Activated CD8-positive, alpha-beta memory T cell treated with anti-CD3 and anti-CD28 coated beads, Interleukin-2, amount 50 U/mL, for 24 hours (primary cell): ENCODE data around the gene FBXO10.
A peak's percentile ranks its signal among the peaks of the same experiment; 100 is the strongest.
"Not testable (repeated sequence)": the region's sequence is repeated elsewhere in the genome, so short reads cannot be mapped to it uniquely, and the experiment has no call there.

Experiments used
- DNase-seq: peaks from one replicate; pipeline ENCODE4 v3.0.0-alpha.2; 2020; ENCODE audit errors: extremely low read depth

The FBXO10 gene

GRCh38 chr9:37512437-37512836 lies 63.7 kb downstream of the FBXO10 start:
- no peak for DNase-seq

DNA sequence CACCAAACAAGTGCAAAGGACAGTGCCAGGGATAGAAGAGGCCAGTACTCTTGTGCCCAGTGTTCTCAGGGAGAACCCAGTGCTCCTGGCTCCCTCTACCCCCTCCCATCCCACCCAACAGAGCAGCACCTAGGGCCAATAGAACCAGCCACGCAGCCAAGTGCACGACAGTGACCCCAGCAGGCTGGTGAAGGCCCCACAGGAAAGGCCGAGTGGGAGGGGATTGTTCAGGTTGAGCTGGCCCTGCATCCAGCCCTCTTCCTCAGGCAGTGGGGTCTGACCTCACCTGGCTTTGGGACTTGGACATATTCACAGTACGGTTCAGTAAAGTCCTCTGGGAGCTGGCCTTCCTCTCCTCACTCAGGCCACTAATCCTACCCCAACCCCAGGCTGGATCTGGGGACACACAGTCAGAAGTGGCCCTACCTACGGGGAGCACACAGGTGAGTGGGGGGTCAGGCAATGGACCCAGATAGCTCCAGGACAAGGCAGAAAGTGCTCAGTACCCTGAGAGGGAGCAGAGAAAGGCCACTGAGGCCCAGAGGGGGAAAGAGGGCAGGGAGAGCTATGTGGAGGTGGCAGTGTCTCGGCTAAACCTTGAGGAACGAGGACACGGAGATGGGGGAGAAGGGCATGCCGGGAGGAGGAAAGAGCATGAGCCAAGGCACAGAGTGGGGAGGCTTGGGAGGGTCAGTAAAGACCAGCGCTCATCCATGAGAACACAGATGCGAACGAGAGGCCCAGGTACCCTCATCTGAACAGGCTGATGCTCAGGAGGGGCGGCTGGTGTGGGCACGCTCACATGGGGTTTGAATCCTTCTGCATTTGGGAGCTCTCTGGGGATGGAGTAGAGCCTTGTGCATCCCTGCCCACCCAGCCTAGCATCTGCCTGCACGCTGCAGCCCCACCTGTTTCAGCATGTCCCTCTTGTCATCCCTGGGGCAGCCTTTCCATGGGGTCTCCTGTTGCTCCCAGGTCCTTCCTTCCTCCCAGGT lies 64.9 kb downstream of the FBXO10 start:
- DNase-seq: no peak

DNA sequence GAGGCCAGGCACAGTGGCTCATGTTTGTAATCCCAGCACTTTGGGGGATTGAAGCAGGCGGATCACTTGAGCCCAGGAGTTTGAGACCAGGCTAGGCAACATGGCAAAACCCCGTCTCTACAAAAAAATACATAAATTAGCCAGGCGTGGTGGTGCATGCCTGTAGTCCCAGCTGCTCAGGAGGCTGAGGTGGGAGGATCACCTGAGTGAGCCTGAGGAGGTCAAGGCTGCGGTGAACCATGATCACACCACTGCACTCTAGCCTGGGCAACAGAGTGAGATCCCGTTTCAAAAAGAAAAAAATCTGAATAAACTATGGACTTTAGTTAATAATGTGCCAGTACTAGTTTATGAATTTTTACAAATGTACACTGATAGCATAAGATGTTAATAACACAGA lies 66.1 kb downstream of the FBXO10 start:
- not testable (repeated sequence) for DNase-seq

- no peak for DNase-seq
Measured at GRCh38 chr9:37509536-37509935, 66.6 kb downstream of the FBXO10 start.

DNA sequence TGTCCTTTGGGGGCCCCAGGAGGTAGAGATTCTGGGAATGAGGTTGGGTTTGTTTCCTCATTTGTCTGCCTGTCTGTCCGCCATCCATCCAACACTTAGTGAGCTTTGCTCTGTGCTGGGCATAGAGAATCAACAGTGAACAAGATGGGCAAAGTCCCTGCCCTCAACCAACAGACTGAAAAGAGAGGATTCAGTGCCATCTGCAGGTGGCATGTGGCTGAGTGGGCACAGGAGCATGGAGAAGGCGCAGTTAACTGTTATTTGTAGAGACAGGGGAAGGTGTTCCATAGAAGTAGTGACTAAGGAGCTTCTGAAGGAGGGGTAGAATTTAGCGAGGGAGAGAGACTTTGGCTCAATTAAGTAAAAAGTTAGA lies 67.4 kb downstream of the FBXO10 start:
- no peak for DNase-seq

DNA sequence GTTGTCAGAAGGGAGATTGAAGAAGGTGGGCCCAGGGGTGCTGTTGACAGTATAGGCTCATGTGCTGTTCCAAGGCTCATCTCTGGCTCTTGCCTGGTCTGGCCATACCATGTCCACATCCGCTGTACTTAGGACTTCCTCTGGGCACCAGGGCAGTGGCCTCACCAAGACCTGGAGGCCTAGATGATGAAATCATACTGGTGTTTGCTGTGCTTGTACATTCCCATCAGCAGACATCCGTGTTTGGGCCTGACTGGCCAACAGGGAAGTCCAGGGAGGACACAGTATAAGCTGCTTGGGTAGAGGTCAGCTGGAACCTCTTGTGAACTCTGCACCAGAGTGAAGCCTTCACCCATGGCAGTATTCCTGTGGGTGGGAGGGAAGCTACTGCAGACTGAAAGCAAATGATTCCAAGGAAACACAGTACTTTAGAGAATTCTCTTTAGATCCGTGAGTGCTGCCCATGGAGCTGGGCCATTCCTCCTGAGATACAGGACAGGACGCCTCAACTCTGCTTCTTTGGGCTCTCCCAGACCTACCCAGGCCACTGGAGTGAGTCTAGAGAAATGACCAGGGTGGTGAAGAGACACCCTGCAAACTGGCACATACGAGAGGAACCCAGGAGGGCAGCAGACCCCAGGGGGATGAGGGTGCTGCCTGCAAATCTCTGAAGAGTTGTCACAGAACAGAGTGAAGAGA lies 67.9 kb downstream of the FBXO10 start:
- no peak for DNase-seq

DNA sequence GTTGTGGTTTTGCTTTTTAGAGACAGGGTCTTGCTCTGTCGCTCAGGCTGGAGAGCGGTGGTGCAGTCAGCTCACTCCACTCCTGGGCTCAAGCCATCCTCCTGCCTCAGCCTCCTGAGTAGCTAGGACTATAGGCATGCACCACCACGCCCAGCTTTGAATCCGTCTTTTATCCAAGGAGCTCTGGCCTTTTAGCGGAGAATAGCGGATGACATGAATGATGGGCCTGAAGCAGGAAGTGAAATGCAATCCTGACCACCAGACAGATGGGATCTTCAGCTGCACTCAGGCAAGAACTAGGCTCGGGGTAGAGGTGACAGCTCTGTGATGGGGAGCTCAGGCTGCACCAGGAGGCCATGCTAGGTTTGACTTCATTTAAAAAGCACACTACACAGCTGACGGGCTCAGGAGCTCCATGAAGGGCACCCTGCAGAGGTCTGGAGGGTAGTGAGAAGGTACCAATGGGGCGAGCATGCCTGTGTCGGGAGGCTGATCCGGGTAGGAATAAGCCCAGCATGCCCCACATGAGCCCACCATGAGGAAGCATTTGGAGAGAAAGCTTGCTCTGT lies 68.5 kb downstream of the FBXO10 start:
- no peak for DNase-seq

GRCh38 chr9:37504605-37505004 lies 71.6 kb downstream of the FBXO10 start:
- DNase-seq: no peak

DNA sequence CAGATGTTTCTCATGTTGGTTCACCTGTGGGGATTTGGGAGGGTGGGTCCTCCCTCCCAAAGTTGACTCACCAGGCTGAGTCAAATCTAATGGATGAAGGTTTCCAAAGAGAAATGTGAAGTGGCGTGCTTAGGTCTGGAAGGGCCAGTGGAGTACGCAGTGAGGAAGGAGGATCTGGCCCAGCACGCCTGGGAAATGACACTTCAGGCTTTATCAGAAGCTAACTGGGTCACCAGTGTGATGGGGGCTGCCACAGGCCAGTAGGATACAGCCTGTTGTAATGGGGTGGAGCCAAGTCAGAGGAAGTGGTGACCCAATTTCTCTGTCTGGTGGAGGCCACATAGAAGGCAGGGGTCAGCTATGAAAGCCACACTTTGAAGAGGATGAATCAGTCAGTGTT lies 72.4 kb downstream of the FBXO10 start:
- DNase-seq: no peak

DNA sequence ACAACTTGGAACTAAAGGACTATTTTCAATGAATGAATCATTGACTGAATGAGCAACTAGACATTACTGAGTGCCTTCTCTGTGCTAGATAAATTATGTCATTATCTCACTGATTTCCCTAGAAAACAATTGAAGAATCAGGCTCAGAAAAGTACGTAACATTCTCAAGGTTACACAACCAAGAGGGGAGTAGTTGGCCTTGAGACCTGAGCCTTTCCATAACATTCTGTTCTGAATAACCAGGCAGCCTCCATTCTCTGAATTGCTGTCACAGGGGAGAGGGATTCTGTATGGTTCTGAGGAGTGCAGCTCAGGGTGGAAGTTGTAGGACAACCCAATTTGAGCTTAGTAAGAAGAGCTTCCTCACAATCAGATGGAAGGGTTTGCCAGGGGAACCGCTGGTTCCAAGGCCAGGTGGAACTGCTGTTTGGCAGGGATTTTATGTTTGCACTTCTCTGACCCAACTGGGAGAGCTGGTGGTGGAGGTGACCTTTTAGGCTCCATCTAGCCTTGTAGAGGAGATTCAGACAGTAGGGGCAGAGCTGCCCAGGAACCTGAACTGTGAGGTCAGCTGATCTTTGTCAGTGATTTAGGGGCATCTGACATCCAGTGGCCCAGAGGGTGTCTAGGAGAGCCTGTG lies 74.1 kb downstream of the FBXO10 start:
- no peak for DNase-seq

- no peak for DNase-seq
Measured at GRCh38 chr9:37499297-37499696, 76.9 kb downstream of the FBXO10 start.

DNA sequence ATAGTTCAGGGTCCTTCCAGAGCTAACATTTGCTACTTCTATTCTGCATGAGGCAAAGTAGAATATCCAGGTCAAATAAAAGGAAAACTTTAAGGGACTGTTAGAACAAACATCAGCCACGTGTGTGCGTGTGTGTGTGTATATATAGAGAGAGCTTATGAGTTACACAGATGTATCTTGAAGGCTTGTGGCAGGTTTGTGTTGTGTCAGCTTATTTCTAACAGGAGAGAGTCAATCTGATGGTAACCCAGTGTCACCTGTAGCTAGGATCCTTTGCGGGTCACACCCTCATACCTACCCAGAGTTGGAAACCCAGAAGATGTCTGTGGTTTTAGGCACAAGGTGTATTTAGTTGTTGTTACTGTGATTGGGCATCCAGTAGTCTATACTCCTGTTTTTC lies 77.7 kb downstream of the FBXO10 start:
- no peak for DNase-seq

- DNase-seq: no peak
Measured at GRCh38 chr9:37497320-37497719, 78.9 kb downstream of the FBXO10 start.

DNA sequence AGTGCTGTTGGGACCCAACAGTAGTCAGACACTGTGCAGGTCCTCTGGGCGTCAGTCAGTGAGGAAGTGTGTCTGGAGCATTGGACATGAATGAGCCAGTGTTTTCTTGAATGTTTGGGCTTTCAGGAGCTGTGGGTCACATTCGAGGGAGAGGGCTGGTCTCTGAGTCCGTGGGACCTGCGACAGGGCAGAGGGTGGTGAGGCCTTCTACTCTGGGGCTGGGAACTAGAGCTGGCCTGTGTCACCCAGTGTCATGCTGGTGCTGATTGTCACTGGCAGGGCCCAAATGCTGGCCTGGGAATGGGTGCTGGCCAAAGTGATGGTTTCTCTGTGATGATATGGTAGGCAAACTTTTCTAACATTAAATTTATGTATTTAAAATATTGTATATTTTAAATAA lies 80.2 kb downstream of the FBXO10 start:
- no peak for DNase-seq

DNA sequence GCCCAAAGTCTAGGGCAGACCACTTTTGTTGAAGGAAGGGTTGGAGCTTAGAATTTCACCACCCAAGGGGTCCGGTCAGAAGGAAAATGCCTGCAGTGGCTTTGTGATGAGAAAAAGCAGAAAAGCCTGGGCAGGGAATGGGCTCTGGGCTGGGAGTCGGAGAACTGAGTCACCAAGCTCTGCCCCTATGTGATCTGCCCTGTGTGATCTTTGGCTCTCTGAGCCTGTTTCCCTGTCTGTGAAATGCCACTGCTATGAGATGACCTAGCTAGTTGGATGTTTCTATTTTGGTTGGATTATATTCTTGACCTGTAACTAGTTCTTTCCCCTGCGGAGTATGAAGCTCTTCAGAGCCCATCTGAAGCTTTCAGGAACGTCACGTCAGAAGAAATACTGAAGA lies 80.6 kb downstream of the FBXO10 start:
- DNase-seq: no peak

- DNase-seq: no peak
Measured at GRCh38 chr9:37491939-37492338, 84.2 kb downstream of the FBXO10 start.

DNA sequence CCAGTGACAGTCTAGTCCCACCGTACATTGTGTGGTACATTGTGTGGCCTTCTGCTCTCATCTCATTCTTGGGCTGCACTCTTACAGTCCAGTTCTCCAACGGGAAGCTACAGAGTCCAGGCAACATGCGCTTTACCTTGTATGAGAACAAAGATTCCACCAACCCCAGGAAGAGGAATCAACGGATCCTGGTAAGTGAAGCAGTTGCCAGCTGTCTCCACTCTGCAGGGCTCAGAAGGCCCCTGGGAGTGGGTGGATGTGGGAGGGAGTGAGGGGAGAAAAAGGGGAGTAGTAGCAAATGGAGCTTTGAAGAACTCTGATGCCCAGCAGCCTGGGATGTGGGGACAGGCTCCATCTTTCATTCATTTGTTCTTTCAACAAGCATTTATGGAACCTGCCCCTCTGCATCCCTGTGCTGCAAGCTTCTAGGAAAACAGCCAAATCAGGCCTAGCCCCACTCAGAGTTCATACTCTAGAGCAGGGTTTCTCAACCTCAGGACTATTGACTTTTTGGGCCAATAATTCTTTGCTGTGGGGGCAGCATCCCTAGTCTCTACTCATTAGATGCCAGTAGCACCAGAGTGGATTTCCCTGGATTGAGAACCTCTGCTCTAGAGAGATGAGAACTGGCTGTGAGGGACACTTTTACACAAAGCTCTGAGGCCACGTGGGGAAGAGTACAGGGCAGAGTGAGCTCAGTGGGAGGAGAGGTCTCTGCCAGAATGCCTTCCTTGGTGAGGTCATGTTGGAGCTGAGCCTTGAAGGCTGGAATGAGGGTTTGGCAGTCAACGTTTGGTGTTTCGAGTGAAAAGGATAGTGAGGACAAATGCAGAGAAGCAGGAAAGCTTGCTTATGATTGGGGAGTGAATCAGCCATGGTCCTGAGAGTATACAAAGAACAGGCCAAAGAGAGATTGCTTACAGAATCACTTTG lies 89.3 kb downstream of the FBXO10 start:
- no peak for DNase-seq

- no peak for DNase-seq
Measured at GRCh38 chr9:37486256-37486615, 89.9 kb downstream of the FBXO10 start.

DNA sequence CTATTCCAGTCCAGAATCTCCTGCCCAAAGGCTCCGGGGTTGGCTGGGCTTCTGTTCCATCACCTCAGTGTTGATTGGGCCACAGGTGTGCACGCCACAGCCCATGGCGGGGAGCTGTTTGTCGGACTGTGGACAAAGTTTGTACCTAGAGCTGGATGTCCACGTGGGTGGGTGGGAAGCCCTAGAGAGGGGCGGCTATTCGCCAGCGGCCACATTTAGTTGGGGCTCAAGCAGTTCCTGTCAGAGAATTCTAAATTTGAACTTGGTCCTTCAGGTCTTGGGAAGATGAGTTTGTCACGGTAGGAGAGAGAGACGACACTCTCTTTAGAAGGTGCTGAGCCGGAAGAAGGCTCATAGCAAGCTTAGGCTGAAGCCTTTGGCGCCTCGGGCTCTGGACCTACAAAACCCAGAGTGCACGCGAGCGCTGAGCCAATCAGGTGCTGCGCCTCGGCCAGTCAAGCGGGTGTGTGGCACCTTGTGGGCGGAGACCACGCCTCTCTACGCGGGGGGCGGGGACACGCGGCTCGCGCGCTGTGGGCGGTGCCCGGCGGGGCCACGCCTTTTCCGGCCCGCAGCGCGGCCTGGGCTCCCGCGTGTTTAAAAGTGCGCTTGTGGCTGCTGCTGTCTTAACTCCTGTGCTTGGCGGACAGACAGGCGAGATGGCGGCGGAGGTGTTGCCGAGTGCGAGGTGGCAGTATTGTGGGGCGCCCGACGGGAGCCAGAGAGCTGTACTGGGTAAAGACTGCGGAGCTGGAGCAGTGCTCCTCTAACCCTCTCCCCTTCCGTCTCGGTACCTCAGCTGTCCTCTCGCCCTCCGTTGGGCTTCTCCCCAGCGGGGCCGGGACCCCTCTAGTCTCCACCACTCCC lies 90.6 kb downstream of the FBXO10 start, which contains the start of gene POLR1E:
POLR1E (plus strand) TSS at position 560 of the 867 bp plus-strand sequence; CDS start at position 660, 100 bp downstream.
- peak; percentile 82 for DNase-seq

DNA sequence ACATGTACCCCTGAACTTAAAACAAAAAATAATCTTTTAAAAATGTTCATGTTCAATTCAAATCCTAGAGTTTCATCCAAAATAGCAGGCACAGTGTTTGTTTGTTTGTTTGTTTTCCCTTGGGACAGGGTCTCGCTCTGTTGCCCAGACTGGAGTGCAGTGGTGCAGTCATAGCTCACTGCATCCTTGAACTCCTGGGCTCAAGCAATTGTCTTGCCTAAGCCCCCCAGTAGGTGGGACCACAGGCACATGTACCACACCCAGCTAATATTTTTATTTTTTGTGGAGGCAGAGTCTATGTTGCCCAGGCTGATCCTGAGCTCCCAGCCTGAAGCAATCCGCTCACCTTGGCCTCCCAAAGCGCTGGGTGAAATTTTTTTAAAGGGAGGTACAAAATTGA lies 95.4 kb downstream of the FBXO10 start:
- DNase-seq: no peak
